Activated CD4-positive, alpha-beta T cell treated with anti-CD3 and anti-CD28 coated beads, Interleukin-2, amount 10 ng/mL, durations not matched to agents 24 days and 14 days (primary cell): ENCODE results near the gene HUNK. TPM values are rescaled to one million over a fixed set of nuclear protein-coding genes. Genes with fewer than 3 reads are reported as not detected.

Experiments
- DNase-seq: peaks from one replicate; pipeline ENCODE4 v3.0.0; 2022
- H3K27ac Mint-ChIP-seq: one replicate; pipeline ENCODE4 v1.8.0; 2022; ENCODE audit warnings: mild to moderate bottlenecking, mixed read lengths
- H3K27me3 Mint-ChIP-seq: one replicate; pipeline ENCODE4 v1.8.0; 2022; ENCODE audit warnings: mixed read lengths
- H3K36me3 Mint-ChIP-seq: one replicate; pipeline ENCODE4 v1.8.0; 2022; ENCODE audit warnings: low read depth, mild to moderate bottlenecking, mixed read lengths
- H3K4me1 Mint-ChIP-seq: one replicate; pipeline ENCODE4 v1.8.0; 2021; ENCODE audit warnings: mixed read lengths
- H3K4me3 Mint-ChIP-seq: one replicate; pipeline ENCODE4 v1.8.0; 2022; ENCODE audit warnings: mild to moderate bottlenecking, moderate library complexity, mixed read lengths
- H3K9me3 Mint-ChIP-seq: one replicate; pipeline ENCODE4 v1.8.0; 2021; ENCODE audit warnings: mixed read lengths
- intact Hi-C: fragments of 100-400 bp; cut with micrococcal nuclease; formaldehyde crosslinking; loops from one replicate; pipeline ENCODE4 v1.15.1; 2023
- total RNA-seq: library from RNA; stranded (reverse); gene quantifications from 2 replicates; pipeline ENCODE4 v1.2.3, GENCODE V29; 2022

HUNK gene
- total RNA-seq, 1 donor from 2014 or later = 0.37 TPM

GRCh38 chr21:31986035-31986856, 113.4 kb downstream of the HUNK start:
- Mint-ChIP-seq H3K4me1 (no peaks in the 10 kb centered on the region), H3K36me3 (no peaks in the 10 kb centered on the region), H3K9me3 (peaks cover 4% of the 10 kb centered on the region), H3K27ac (no peak overlapping the region), H3K27me3 (peaks cover 2% of the 10 kb centered on the region), H3K4me3 (no peak overlapping the region)
- intact Hi-C loops = no loop called here
- no peak for DNase-seq

GRCh38 chr21:31987696-31988095, 114.9 kb downstream of the HUNK start:
- Mint-ChIP-seq H3K27ac (no peak overlapping the region), H3K27me3 (peaks cover 2% of the 10 kb centered on the region), H3K36me3 (no peaks in the 10 kb centered on the region), H3K9me3 (peaks cover 4% of the 10 kb centered on the region), H3K4me1 (no peaks in the 10 kb centered on the region), H3K4me3 (no peak overlapping the region)
- intact Hi-C loops = no loop called here
- DNase-seq = no peak

- Mint-ChIP-seq H3K4me1 (no peaks in the 10 kb centered on the region), H3K4me3 (no peak overlapping the region), H3K27me3 (peaks cover 2% of the 10 kb centered on the region), H3K36me3 (no peaks in the 10 kb centered on the region), H3K27ac (no peak overlapping the region), H3K9me3 (peaks cover 4% of the 10 kb centered on the region)
- intact Hi-C loops = no loop called here
- no peak for DNase-seq
Observed at GRCh38 chr21:31988492-31989290, 115.9 kb downstream of the HUNK start.

DNA sequence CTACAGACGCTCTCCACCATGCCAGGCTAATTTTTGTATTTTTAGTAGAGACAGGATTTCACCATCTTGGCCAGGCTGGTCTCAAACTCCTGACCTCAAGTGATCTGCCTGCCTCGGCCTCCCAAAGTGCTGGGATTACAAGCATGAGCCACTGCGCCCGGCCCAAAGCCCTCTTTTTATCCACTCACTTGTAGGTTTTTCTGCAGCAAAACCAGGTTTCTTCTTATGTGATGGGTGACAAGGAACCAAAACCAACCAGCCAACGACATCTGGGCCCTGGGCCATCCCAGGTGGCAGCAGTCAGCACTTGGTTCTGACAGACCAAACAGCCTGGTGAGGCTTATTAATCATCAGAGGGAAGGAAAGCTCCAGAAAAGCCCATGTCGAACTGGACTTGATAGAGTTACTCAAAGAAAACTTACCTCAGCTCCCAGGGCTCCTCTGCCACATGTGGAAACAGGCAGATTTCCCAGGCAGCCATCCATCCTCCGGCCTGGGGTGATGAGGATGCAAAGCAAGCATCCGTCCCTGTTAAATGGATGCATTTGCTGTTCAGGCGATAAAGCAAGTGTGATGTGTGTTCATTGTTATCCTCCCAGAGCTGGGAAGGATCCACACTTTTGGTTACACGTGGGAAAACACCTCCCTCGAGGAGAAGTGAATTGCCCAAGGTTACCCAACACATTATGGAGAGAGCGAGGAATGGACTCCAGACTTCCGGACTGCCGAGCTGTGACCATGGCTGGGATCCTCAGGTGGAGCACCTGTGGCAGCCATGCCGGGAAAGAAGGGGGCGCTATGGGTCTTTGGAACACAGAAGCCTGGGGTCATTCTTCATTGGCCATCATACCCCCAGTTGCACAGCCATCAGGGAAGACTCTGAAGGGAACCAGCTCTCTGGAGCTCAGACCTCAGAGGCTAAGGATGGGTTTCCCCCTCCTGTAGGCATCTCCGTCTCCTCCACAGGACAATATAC, 118.8 kb downstream of the HUNK start:
- Mint-ChIP-seq H3K4me3 (no peak overlapping the region), H3K36me3 (no peaks in the 10 kb centered on the region), H3K27me3 (no peaks in the 10 kb centered on the region), H3K4me1 (no peaks in the 10 kb centered on the region), H3K9me3 (no peaks in the 10 kb centered on the region), H3K27ac (no peak overlapping the region)
- intact Hi-C loops = no loop called here
- DNase-seq = no peak

DNA sequence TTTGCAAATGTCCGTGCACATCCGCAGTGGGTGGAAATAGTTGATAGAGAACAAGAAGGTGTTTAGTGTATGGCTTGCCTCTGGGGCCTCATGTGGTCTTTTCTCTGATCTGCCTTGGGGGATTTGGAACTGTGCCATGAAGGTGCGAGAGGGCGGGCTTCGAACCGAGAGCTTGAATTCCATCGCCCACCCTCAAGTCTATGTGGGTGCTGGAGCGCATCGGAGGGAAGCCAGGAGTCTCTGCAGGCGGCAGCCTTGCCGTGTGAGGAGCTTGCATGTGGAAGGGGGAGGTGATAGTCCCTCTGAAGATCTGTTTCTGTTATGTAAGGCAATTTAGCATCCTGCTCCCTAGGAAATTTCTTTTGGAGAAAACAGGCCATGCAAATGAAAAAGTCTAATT, 119.6 kb downstream of the HUNK start:
- no peaks in the 10 kb centered on the region for H3K27me3 Mint-ChIP-seq
- H3K36me3 Mint-ChIP-seq = no peaks in the 10 kb centered on the region

DNA sequence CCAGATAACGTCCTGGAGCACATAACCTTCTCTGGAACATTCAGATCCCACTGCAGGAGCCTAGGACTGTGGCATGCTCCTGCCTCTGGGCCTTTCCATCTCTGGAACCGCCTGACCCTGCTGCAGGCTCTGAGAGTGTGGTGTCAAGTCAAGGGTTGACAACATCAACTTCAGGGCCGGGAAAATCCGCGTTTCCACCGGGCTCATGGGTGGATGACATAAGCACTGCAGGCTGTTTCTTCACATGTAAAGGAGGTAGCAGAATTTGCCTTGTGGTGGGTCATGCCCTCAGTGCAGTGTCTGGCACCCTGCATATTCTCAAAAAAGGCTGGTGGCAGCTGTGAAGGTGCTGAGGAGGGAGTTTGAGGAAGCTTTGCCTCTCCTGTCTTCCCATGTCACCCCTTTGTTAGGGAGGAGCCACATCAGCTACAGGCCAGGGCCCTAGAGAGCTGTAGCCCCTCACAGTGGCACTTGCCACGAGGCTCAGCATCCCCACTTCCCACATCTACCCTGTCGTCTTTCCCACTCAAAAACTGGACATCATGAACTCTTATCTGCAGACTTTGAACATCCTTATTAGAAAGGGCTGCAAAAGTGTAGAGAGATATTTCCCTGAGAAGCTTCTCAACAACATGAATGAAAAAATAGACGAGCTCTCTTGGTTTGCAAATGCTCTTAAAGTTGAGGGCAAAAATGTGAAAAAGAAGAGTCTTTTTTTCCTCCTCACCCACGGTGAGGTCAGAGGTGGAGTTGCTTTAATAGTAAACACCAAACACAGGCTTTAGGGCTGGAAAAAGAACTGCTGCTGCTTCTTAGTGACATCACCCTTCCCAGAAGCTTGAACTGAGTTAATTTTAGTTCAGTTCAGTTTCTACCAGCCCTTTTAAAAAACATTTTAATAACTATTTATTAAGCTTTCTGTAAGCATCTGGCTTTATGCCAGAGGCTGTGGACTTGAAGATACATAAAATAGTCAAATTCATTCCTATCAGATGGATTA, 121.3 kb downstream of the HUNK start:
- H3K27me3 Mint-ChIP-seq = no peaks in the 10 kb centered on the region
- no peak overlapping the region for H3K27ac Mint-ChIP-seq
- H3K36me3 Mint-ChIP-seq = no peaks in the 10 kb centered on the region
- DNase-seq = no peak
- H3K9me3 Mint-ChIP-seq = no peaks in the 10 kb centered on the region
- H3K4me1 Mint-ChIP-seq = no peaks in the 10 kb centered on the region
- H3K4me3 Mint-ChIP-seq = no peak overlapping the region
- intact Hi-C loops = no loop called here

More for the DNA sequence above, 119.6 kb downstream of the HUNK start:
- no peak overlapping the region for H3K4me3 Mint-ChIP-seq
- H3K9me3 Mint-ChIP-seq = no peaks in the 10 kb centered on the region
- no peak for DNase-seq
- no peak overlapping the region for H3K27ac Mint-ChIP-seq
- intact Hi-C loops = no loop called here
- no peaks in the 10 kb centered on the region for H3K4me1 Mint-ChIP-seq

DNA sequence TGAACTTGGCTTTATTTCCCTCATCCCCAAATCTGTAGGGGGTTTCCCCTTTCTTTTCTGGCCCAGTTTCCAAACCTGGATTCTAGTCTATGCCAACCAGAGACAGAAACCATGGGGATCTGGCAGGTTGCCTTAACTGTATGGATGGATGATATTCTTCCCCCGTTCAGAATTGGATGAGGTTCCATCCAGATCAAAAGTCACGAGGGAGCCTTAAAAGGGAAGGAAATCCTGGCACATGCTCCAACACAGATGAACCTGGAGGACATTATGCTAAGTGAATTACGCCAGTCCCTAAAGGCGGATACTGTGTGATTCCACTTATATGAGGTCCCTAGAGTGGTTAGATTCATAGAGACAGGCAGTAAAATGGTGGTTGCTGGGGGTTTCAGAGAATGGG, 124.4 kb downstream of the HUNK start:
- intact Hi-C loops = no loop called here
- H3K4me3 Mint-ChIP-seq = no peak overlapping the region
- no peak overlapping the region for H3K27ac Mint-ChIP-seq
- no peaks in the 10 kb centered on the region for H3K9me3 Mint-ChIP-seq
- no peaks in the 10 kb centered on the region for H3K4me1 Mint-ChIP-seq
- H3K27me3 Mint-ChIP-seq = no peaks in the 10 kb centered on the region
- DNase-seq = no peak
- no peaks in the 10 kb centered on the region for H3K36me3 Mint-ChIP-seq

DNA sequence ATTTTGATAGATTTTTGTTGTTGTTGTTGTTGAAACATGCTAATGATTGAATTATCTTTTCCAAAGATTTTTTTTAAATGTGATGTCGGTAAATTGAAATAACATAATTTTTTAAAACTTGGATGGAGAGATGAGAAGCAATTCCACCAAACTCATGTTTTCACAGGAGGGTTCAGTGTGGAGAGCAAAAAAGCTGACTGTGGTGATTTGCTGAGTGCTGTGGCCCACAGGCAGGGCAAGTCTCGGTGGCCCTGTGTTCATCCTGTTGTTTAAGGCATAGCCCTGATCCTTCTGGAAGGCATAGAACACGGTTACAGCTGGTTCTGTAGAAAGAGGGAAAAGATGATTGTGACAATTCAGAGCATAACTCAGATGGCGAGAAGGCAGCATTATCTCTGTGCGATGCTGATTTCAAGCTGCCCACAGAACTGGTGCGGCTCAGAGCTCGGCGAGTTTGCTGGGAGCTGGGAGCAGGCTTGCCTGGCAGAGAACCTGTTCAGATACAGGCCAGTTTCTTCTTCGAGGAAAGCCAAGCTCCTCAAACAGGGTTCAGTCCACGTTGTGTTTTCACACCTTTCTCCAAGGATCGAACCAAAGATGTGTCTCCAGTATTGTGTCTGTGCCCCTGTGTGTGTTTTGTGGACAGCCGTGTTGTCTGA, 127.1 kb downstream of the HUNK start:
- H3K27ac Mint-ChIP-seq = no peak overlapping the region
- H3K9me3 Mint-ChIP-seq = no peaks in the 10 kb centered on the region
- no peak overlapping the region for H3K4me3 Mint-ChIP-seq
- no peak for DNase-seq
- intact Hi-C loops = no loop called here
- H3K4me1 Mint-ChIP-seq = no peaks in the 10 kb centered on the region
- no peaks in the 10 kb centered on the region for H3K27me3 Mint-ChIP-seq
- no peaks in the 10 kb centered on the region for H3K36me3 Mint-ChIP-seq

DNA sequence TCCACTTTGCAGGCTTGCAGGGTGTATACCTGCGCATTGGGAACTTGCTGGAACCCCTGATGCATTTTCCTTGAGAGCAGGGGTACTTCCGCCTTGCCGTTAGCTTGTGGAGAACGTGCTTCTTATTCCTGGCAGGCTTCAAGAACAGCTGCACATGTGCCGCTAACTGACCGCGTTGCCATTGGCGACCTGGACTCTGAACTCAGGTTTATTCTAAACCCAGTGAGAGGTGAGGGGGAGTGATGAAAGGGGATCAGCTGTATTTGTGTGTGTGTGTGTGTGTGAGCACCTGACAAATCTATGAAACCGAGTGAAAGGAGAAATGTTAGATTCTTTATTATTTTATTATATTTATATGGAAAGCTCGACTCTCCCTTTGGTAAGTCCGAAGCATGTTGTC, 128.6 kb downstream of the HUNK start:
- no peak for DNase-seq
- no peaks in the 10 kb centered on the region for H3K27me3 Mint-ChIP-seq
- no peak overlapping the region for H3K27ac Mint-ChIP-seq
- H3K4me1 Mint-ChIP-seq = no peaks in the 10 kb centered on the region
- H3K36me3 Mint-ChIP-seq = no peaks in the 10 kb centered on the region
- intact Hi-C loops = no loop called here
- no peaks in the 10 kb centered on the region for H3K9me3 Mint-ChIP-seq
- no peak overlapping the region for H3K4me3 Mint-ChIP-seq

- H3K4me1 Mint-ChIP-seq = no peaks in the 10 kb centered on the region
- no peak overlapping the region for H3K27ac Mint-ChIP-seq
- no peak for DNase-seq
- H3K27me3 Mint-ChIP-seq = no peaks in the 10 kb centered on the region
- H3K36me3 Mint-ChIP-seq = no peaks in the 10 kb centered on the region
- no peaks in the 10 kb centered on the region for H3K9me3 Mint-ChIP-seq
- intact Hi-C loops = no loop called here
- H3K4me3 Mint-ChIP-seq = no peak overlapping the region
Observed at GRCh38 chr21:32003411-32003810, 130.6 kb downstream of the HUNK start.

DNA sequence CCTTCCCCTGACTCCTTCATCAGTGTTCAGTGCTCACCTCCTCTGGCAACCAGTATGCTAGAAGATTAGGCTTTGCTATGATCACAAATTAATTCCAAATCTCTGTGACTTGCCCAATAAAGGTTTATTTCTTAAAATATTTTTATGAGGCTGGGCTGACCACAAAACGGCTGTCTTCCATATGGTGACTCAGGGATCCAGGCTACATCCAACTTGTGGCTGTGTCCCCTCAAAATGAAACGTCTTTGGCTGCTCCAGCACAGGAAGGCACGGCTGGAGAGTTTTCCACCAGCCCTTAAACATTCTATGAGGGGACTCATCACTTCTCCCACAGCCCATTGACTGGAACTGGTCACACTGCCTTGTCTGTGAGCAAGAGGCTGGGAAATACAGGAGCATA, 131.5 kb downstream of the HUNK start:
- H3K4me3 Mint-ChIP-seq = no peak overlapping the region
- H3K4me1 Mint-ChIP-seq = no peaks in the 10 kb centered on the region
- no peak overlapping the region for H3K27ac Mint-ChIP-seq
- H3K27me3 Mint-ChIP-seq = no peaks in the 10 kb centered on the region
- no peaks in the 10 kb centered on the region for H3K36me3 Mint-ChIP-seq
- intact Hi-C loops = no loop called here
- DNase-seq = no peak
- H3K9me3 Mint-ChIP-seq = no peaks in the 10 kb centered on the region

GRCh38 chr21:32007456-32007855, 134.6 kb downstream of the HUNK start:
- Mint-ChIP-seq H3K36me3 (no peaks in the 10 kb centered on the region), H3K4me3 (no peak overlapping the region), H3K27ac (no peak overlapping the region), H3K27me3 (no peaks in the 10 kb centered on the region), H3K4me1 (no peaks in the 10 kb centered on the region), H3K9me3 (no peaks in the 10 kb centered on the region)
- no peak for DNase-seq
- intact Hi-C loops = no loop called here
